Stomach (tissue), 4 donors: ENCODE measurements around the gene MAP3K2.

Experiments
- EP300 ChIP-seq: sonication (generic); formaldehyde crosslinking; IDR thresholded peaks from one replicate; pipeline ENCODE4 v1.6.1; 2017; ENCODE audit warnings: antibody characterized with exemption
- POLR2A ChIP-seq, 4 donors: fragments of 450-650 bp; IDR thresholded peaks; one replicate each; pipeline ENCODE4 v1.6.1; 2016; ENCODE audit warnings: antibody characterized with exemption in 4 of 4, control low read depth in 2 of 4, mild to moderate bottlenecking in 1 of 4, moderate library complexity in 1 of 4
- POLR2AphosphoS5 ChIP-seq, 3 donors: sonication (generic); formaldehyde crosslinking; IDR thresholded peaks; one replicate each; pipeline ENCODE4 v1.6.1; 2016; ENCODE audit warnings: antibody characterized with exemption in 3 of 3
- TF ChIP-seq, protein P1 (sequence below), 7 experiments: fragments of 450-650 bp in 4 of 7; fragments of 200-600 bp in 3 of 7; sonication (generic) in 3 of 7; IDR thresholded peaks; one replicate each; pipeline ENCODE4 v1.5.1; 2016 to 2019; ENCODE audit warnings: antibody characterized with exemption in 7 of 7, control low read depth in 2 of 7, mild to moderate bottlenecking in 1 of 7

- TF ChIP-seq EP300 = no peak
- TF ChIP-seq, protein P1, sequence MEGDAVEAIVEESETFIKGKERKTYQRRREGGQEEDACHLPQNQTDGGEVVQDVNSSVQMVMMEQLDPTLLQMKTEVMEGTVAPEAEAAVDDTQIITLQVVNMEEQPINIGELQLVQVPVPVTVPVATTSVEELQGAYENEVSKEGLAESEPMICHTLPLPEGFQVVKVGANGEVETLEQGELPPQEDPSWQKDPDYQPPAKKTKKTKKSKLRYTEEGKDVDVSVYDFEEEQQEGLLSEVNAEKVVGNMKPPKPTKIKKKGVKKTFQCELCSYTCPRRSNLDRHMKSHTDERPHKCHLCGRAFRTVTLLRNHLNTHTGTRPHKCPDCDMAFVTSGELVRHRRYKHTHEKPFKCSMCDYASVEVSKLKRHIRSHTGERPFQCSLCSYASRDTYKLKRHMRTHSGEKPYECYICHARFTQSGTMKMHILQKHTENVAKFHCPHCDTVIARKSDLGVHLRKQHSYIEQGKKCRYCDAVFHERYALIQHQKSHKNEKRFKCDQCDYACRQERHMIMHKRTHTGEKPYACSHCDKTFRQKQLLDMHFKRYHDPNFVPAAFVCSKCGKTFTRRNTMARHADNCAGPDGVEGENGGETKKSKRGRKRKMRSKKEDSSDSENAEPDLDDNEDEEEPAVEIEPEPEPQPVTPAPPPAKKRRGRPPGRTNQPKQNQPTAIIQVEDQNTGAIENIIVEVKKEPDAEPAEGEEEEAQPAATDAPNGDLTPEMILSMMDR (IDR thresholded peaks at IDR 0.05) = no peak
- TF ChIP-seq POLR2AphosphoS5 (IDR thresholded peaks at IDR 0.05) = no peak
- TF ChIP-seq POLR2A (IDR thresholded peaks at IDR 0.05) = no peak
These were observed 42.2 kb upstream of the MAP3K2 start for GRCh38 chr2:127429844-127430425.
